HG02571 (cell line): ENCODE data around the gene CYB5D1.

Experiments used
- ATAC-seq: cut with Tn5 transposase; IDR thresholded peaks from one replicate; pipeline ENCODE4 v1.9.1; 2021; ENCODE audit warnings: mild to moderate bottlenecking, moderate library complexity; ENCODE audit not compliant: unreplicated experiment

The CYB5D1 gene

DNA sequence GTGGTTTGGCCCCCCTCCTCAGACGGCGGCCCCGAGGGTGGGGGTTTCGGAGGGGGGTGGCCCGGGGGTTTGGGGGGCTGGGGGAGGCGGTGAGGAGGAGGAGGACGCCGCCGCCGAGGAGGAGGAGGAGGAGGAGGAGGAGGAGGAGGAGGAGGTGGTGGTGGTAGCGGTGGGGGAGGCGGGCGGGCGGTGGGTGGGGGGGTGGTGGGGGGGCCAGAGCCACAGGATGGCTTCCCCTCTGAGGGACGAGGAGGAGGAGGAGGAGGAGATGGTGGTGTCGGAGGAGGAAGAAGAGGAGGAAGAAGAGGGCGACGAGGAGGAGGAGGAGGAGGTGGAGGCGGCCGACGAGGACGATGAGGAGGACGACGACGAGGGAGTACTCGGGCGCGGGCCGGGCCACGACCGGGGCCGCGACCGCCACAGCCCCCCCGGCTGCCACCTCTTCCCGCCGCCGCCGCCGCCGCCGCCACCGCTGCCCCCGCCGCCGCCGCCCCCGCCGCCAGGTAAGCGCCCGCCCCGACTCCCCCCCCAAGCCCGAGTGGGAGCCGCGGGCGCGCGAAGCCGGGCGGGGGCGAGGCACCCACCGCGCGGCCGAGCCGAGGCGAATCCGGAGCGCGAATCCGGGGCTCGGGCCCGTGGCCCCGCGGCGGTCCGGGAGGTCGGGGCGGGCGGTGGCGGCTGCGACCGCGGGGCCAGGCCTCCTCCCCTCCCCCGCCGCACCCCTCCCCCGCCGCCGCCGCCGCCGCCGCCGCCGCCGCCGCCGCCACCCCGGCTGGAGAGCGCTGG is 27.0 kb downstream of the CYB5D1 start:
- ATAC-seq: no peak

DNA sequence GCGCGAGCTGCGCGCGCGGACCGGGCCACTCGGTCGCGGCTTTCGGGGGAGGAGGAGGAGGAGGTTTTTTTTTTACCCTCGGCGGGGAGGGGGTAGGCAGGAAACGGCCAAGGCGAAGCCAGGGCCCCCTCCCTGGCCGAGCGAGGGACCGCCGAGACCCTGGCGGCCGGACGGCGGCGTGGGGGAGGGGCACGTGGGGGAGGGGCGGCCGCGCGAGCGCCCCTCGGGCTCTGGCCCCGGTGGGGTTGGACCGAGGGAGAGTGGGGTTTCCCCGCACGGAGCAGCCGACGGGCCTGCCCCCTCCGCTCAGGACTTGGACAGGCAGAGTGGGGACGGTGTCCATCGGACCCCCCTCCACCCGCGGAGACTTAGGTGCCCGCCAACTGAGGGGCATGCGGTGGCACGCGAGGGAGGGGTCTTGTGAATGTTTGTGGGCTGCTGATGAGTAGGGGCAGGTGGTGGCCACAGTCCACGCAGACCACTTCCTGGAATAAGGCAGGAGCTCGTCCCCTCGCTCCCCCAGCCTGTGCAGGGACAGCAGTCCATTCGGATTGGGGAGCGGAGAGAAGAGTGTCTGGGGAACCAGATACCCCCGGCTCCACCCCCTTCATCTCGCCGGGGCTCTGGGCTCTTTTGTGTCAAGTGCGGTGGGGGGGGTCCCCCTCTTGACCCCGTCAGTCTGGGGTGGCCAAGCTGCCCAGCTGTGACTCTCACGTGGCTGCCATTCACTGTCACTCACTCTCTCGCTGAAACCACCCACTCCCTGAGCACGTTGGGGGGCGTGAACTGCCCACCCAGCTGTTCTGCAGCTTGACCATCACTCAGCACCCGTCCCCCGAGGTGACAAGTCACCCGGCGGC is 27.8 kb downstream of the CYB5D1 start:
- no peak for ATAC-seq

DNA sequence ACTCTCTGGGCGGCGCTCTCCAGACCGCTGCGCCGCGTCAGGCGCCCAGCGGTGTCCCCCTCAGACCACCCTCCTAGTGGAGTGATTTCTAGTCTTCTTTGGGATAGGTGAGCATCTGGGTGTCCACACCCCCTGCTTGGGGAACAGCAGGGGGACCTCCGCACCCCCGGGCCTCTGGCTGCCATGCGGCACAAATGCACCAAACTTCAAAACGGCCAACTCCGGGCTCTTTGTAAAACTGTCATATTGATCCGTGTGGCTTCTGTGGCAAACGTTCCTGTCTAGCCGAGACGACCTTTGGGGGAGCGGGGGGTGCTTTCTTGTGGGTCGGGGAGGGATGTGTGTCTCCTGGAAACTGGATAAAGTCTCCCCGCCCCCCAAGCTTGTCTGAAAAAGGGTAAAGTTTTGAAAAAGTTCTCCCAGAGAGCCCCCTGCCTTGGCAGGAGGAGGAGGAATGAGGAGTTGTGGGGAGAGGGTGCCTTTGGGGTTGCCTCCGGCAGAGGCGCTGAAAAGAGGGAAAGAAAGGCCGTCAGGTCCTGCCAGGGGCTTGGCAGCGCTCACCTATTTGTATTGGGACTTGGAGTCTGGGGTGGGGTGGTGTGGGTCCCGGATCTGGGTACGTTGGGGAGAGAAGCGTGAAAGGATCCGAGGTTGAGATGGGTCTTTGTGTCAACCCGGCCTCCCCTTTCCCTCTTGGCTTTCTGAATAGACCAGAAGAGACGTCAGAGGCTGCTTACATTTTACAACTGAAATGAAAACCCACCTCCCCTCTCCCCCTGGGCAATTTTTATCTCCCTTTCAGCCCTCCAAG is 28.6 kb downstream of the CYB5D1 start:
- no peak for ATAC-seq

DNA sequence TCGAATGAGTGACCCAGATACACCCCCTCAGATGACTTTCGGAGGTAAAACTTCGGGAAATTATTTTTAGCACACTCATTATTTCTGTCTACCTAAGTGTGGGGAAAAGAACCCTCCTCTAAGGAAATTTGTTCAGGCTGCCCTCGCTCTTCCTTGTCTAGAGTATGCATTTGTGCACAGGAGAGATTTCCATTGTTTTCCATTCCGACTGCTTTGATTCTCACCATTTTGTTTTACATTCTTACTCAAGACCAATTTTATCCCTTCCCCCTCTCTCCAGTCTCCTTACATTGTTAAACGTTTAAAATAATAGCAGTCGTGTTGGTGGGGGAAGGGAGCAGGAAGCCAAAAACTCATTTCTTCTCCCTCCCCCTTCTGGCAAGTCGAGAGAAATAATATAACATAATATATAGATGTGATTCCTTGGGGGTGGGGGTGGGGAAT is 29.3 kb downstream of the CYB5D1 start:
- ATAC-seq: no peak

DNA sequence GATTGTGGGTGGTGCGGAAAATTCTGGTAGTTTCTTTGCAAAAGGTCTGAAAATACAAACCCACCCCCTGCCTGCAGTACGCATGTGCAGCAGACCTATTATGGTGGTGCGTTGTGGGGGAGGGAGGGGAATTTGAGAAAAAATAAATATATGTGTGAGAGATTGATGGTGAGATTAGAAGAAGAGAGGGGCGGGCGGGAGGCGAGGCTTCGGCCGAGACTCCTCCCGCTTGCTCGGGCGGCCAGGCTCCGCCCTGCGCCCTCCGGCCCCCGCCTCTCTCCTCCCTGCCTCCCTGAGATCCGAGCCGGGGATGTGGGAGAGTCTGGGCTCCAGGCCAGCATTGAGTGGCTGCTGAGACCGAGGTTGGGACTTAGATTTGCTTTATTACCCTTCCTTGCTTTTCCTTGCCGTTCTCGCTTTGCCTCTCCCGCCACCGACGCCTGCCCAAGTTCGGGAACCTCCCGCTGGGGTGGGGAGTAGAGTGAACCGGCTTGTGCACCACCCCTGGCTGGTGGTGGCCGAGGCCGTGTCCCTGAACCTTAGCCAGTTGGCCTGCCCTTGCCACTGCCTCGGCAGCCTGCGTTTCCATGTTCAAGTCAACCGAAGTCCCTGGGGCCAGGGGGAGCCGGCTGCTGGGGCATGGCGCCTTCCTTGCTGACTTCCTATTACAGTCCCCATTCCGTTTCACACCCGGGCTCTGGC is 29.8 kb downstream of the CYB5D1 start:
- ATAC-seq: peak; percentile 45

DNA sequence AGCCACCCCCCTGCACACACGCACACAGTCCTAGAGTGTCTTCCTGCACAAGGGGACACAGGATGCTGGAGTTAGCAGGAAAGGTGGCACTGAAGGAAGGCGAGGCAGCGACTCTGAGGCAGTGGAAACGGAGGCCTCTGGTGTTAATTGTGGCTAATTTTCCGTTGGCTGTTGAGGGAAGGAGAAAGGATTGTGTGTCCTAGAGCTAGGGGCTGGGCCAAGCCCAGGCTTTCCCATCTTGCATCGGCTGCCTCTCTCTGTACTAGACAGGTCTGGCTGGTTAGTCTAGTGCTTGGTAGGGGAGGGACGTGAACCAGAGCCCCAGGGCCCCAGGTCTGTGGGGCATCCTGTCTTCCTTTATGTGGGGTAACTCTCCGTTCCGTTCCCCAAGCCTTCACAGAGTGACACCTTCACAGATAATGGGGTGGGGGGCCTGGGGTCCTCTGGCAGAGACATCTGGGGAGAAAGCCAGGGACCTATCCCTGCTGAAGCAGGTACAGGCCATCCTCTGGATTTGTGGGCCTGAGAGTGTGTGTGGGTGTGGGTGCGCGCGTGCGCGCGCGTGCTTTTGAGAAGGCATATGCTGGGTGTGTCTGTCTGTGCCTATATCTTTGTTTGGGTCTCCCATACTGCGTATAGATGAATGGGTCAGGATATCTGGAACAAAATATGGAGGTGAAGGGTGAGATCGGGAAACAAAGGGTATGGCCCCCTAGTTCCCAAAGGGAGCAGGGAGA is 30.5 kb downstream of the CYB5D1 start, which contains the start of gene CHD3:
Gene CHD3, plus strand, starts transcription at position 606 of the 737 bp plus-strand sequence. CDS start 212 bp downstream, outside the sequence.
- no peak for ATAC-seq

DNA sequence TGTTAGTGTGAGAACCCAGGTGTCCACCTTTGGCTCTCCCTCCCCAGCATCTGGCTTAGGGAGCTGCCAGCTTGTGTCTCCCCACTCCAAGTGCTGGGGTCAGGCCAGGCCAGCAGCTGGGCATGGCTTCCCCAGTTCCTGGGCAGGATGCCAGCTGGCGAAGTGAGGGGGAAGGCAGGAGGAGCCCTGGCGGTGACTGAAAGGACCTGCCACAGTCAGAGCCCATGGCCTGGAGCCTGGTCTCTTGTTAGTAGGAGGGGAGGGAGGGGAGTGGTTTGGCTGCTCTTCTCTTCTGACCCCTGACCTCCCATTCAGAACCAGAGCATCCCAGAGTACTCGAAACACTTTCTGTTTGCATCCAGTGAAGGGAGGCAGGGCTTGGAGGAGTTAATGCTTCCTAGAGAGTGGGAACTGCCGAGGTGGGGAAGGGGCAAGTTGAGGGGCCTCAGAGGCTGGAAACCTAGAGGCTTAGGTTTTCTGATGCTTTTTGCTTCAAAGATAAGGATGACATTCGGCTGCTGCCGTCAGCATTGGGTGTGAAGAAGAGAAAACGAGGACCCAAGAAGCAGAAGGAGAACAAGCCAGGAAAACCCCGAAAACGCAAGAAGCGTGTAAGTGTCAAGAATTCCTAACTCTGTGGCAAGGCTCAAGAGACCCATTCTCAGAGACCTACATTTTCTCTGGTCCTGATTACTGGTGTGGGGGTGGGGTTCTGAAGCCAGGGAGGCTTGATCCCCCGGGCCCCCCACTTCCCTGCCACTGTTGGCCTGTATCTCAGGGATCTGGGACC is 31.6 kb downstream of the CYB5D1 start:
- ATAC-seq: no peak

DNA sequence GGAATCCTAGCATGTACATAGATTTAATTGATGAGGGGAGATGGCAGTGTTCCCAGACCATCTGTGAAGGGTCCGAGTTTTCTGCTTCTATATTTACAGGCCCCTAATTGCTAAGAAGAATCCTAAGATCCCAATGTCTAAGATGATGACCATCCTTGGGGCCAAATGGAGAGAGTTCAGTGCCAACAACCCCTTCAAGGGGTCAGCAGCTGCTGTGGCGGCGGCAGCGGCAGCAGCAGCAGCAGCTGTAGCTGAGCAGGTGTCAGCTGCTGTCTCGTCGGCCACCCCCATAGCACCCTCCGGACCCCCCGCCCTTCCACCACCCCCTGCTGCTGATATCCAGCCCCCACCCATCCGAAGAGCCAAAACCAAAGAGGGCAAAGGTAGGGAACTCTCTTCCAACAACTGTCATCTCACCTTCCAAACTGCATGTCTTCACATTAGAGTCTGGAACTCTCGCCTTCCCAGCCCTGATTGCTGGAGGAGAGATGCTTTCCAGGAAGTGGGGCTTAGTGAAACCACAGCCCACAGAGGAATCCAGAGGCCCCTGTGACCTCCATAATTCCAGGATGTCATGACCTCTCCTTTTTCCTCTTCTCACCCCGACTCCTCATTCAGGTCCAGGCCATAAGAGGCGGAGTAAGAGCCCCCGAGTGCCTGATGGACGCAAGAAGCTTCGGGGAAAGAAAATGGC is 35.5 kb downstream of the CYB5D1 start:
- no peak for ATAC-seq

DNA sequence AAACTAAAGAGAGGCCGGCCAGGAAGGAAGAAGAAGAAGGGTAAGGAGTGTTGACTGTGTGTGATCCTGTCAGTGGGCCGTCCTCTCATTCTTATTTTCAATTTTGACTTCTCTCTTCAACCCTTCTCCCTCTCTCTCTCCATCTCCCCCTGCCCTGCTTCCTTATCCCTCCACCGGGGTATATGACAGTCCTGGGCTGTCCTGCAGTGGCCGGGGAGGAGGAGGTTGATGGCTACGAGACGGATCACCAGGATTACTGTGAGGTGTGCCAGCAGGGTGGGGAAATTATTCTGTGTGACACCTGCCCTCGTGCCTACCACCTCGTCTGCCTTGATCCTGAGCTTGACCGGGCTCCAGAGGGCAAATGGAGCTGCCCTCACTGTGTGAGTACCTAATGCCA is 36.4 kb downstream of the CYB5D1 start:
- ATAC-seq: no peak

DNA sequence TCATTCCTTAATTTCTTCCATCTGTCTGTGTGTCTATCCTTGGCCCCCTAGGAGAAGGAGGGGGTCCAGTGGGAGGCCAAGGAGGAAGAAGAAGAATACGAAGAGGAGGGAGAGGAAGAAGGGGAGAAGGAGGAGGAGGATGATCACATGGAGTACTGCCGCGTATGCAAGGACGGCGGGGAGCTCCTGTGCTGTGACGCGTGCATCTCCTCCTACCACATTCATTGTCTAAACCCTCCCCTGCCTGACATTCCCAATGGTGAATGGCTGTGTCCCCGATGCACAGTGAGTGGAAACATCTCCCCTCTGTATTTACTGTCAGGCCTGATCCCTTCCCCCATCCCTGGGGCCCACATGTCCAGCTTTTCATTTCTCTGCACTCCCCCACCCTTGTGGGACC is 37.1 kb downstream of the CYB5D1 start:
- ATAC-seq: no peak

DNA sequence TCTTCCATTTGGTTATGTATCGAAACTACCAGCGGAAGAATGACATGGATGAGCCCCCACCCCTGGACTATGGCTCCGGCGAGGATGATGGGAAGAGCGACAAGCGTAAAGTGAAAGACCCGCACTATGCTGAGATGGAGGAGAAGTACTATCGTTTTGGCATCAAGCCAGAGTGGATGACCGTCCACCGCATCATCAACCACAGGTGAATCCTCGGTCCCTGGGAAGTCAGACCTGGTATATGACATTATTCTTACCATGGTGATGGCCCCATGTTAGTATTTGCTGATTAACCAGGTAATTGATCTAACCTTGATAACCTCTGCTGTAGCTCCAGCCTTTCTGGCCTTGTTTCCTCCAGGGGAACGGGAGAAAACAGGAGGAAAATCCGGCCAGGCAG is 39.3 kb downstream of the CYB5D1 start:
- no peak for ATAC-seq

DNA sequence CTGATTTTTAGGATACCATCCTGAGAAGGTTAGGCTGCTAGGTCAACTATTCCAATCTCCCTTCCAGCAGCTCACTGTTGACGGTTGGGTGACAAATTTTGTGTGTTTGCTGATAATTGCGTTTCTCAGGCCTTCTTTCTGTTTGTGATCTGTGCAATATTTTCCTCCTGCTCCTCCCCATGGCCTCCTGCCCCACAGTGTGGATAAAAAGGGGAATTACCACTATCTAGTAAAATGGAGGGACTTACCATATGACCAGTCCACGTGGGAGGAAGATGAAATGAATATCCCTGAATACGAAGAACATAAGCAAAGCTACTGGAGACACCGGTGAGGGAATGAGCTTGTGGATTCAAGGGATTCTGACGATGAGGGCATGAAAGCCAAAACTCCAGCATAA is 40.0 kb downstream of the CYB5D1 start:
- no peak for ATAC-seq

DNA sequence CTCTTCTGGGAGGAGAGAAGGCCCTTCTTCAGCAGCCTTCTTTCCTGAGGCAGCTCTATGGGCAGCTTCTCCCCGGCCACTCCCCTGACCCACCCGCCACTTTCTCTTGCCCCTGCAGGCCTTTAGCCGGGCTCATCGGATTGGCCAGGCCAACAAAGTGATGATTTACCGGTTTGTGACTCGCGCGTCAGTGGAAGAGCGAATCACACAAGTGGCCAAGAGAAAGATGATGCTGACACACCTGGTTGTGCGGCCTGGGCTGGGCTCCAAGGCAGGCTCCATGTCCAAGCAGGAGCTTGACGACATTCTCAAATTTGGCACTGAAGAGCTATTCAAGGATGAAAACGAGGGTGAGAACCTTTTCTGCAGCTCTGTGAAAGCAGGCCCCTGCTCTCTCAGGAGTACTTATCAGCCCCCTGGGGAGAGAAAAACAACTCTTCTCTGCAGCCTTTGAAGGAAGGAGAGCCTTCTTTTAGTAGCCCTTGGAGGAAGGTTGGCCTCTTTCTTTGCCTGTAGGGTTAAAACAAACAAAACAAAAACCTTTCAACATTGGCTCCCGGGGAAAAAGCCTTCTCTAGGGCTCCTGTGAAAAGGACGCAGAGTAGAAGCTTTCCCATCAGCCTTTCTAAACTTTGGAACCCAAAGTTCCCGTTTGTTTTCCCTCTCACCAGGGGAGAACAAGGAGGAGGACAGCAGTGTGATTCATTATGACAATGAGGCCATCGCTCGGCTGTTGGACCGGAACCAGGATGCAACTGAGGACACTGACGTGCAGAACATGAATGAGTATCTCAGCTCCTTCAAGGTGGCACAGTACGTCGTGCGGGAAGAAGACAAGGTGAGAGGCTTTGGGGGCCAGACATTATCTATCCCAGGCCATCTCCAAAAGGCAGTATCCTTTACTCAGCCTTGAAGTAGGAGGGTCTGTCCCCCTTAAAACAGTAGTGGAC is 45.6 kb downstream of the CYB5D1 start:
- no peak for ATAC-seq

DNA sequence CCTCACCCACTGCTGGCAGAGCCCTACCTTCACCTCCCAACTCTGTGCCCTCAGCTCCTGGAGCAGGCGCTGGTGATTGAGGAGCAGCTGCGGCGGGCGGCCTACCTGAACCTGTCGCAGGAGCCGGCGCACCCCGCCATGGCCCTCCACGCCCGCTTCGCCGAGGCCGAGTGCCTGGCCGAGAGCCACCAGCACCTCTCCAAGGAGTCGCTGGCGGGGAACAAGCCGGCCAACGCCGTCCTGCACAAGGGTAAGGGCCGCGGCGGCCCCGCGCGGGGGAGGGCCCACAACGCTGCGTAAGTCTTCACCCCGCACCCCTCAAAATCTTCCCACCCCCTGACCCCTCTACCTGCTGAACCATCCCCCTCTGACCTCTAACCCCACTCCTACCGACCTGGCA is 51.3 kb downstream of the CYB5D1 start:
- ATAC-seq: no peak

DNA sequence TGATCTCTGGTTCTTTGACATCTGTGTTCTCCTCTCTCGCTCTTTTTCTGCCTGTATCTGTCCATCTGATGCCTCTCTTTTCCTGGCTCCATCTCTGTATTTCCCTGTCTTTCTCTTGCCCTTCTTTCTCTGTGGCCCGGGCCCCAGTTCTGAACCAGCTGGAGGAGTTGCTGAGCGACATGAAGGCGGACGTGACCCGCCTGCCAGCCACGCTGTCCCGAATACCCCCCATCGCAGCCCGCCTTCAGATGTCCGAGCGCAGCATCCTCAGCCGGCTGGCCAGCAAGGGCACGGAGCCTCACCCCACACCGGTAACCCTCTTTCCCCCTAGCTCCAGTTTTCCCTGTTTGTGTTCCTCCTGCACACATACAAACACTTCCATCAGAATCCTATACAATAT is 52.5 kb downstream of the CYB5D1 start:
- no peak for ATAC-seq

DNA sequence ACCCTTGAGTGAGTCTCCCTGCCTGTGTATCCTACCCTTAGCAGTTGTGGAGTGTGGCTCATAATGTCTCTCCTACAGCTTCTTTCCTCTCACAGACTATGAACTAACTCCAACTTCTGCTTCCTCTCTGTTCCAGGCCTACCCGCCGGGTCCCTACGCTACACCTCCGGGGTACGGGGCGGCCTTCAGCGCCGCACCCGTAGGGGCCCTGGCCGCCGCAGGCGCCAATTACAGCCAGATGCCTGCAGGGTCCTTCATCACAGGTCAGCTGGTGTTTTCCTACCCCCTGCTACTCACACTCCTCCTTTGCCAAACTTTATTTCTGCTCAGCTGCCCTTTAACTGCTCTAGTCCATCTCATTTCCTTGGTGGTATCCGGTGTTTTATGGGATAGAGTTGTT is 52.9 kb downstream of the CYB5D1 start:
- ATAC-seq: no peak

DNA sequence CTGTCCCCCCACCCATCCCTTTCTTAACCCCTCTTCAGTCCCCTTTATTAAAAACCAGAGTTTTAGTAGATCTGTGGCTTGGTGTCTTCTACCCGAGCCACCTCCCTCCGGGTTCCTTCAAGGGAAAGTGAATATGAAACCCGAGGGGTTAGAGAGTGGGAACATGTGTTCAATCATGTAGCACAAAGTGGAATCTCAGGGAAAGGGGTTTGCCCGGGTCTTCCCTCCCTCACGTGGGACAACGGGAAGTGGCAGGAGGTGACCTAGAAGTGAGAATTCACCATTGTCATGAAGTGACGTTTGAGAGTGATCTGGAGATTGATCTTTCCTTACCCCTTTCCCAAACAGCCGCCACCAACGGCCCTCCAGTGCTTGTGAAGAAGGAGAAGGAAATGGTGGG is 53.3 kb downstream of the CYB5D1 start:
- no peak for ATAC-seq
